SIG-M5 treated with dmso at 0.1 percent for 504 hours (cell line): Measurements from ENCODE around the gene ARL3.

Source experiments
- DNase-seq: peaks from one replicate; lab custom pipeline; 2025; ENCODE audit not compliant: unreplicated experiment; lab: John Stamatoyannopoulos, UW

The ARL3 gene

DNA sequence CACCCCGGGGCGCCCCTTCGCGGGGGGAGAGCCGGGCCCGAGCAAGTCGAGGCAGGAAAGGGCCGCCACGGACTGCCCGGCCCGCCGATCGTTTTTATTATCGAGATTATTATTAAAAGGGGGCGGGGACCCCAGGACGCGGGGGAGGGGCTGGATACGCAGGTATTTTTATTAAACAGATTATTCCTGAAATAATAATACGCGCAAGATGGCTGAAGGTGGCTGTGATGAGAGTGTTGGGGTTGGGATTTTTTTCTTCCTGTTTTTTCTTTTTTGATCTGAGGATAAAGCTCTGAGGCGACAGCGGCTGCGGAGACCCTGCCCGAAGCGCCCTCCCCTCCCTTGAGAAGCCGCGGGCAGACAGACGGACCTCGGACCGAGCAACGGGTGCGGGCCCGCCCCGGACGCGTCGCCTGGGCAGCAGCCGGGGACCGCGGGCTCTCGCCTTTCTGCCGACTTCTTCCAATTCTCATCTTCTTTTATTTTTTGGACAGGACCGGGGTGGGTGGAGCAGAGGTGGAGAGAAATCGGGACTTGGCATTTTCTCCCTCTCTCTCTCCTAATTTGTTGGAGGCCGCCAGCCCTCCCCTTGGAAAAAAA is 71.4 kb downstream of the ARL3 start:
- DNase-seq: peak; percentile 38

DNA sequence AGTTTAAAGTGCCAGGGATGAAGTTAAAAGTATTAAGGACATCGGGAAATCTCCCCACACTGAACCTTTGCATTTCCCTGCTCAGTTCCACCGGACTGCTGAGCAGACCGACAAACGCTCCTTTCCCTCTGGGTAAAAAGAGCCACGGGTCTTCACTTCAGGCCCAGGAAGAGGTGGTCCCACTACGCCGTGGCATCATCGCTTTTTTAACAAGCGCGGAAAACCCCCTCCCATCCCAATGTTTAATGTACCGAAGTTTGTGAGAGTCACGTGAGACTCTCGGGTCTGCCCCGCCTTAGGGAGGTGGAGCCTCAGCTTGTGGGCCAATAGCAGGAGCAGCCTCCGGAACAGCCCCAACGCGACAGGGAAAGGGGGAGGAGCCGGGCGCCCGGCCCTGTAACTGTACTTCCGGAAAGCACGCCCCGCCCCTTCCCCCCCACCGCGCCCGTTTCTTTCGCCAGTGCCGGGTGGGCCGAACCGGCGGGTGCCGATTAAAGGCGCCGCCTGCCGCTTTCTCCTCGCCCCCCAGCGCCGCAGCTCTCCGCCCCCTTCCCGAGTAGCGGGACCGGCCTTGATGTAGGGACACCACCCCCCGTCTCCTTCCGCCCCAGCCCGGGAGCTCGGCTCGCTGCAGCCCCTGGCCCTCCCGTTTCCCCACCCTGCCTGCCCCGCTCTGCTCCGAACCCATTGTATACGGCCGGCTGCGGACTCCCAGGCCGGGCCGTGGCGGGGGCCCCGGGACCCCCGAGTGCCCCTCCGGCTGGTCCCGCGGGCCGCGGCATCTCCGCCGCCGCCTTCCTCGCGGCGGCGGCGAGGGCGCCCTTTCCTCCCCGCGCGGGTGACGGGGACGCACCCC is 72.1 kb downstream of the ARL3 start:
- peak; percentile 94 for DNase-seq

DNA sequence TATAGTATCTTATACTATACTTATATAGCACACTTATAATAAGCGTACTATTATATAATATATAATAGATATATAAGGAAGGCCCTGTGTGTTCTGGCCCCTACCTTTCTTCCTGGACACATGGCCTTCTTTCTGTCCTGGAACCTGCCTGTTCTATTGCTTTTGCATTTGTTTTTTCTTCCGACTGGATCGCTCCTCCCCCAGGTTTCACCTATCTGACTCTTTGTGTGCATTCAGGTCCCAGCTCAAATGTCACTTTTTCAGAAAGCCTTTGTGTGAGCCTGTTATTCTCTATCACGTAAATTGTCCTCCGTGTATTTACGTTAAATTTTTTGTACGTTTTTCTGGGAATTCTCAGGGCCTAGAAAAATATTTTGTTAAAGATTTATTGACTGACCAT is 72.8 kb downstream of the ARL3 start:
- DNase-seq: no peak

DNA sequence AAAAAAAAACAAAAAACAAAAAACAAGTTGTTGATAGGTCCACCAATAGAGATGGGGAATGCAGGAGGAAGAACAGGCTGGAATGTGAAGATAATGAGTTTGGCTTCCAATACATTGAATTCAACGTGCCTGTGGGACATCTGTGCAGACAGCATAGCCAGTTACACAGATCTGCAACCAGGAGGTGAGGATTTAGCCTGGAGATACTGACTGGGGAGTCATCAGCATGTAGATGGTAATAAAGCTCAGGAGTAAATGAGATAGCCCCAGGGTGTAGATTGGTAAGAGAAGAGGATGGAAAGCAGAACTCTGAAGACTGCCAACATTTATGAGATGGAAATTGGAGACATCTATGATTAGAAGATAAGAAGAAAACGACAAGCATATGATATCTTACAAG is 74.7 kb downstream of the ARL3 start:
- DNase-seq: no peak

- DNase-seq: no peak
These were observed 78.8 kb downstream of the ARL3 start for GRCh38 chr10:102635377-102635776.

- no peak for DNase-seq
These were observed 79.5 kb downstream of the ARL3 start for GRCh38 chr10:102634686-102635085.

GRCh38 chr10:102633848-102634247 is 80.3 kb downstream of the ARL3 start:
- no peak for DNase-seq

- peak; percentile 95 for DNase-seq
These were observed 80.9 kb downstream of the ARL3 start for GRCh38 chr10:102633287-102633686.

DNA sequence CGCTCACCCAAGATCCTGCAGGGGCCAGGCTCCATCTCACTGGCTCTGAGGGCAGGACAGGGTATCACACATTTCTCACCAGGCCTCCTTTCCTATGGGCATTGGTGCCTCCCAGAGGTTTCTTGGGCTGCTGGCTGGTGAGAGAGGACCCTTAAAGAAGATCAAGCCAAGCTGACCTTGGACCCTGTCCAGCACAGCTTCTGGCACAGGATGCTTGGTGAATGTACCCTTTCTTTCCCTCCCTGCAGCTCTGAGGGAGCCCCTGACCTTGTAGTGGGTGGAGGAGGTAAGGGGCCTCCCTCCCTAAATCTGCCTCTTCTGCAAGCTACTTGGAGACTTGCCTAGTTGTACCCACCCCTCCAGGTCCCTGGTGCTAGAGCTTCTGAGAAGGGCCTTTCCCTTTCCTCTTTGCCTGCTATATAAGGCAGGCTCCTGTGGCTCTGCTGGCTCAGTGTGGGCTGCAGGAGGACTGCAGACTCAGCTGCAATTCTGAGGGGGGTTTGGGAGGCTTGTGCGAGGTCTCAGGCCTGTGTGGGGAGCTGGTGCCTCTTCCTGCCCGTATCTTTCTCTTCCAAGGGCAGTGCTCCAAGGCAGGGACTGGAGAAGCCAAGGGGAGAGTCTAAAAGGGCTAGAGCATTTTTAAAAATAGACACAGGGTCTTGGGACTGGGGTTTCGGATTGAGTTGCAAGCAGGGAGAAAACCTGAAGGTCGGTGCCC is 81.6 kb downstream of the ARL3 start:
- DNase-seq: peak; percentile 53

- DNase-seq: no peak
These were observed 82.4 kb downstream of the ARL3 start for GRCh38 chr10:102631525-102632393.

GRCh38 chr10:102630663-102631062 is 83.5 kb downstream of the ARL3 start:
- no peak for DNase-seq

GRCh38 chr10:102629661-102630614 is 84.3 kb downstream of the ARL3 start:
- no peak for DNase-seq

DNA sequence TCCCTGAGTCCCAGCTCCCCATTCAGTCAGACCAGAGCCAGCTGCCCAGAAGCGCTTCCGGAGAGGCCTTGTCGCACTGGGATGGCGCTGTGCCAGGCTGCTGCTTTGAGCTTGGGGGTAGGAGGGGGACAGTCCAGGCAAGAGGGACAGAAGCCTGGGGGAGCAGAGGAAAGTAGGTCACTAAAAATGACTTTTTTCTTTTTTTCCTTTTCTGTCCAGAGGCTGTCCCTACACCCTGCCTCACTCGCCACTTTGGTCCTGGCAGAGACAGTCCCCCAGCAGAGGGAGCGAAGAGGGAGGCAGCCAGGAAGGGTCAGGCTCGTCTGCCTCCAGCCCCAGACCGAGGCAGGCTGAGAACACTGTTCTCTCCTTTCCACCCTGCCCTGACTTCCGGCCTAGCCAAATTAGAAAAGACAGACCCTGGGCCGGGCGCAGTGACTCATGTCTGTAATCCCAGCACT is 85.7 kb downstream of the ARL3 start:
- no peak for DNase-seq

DNA sequence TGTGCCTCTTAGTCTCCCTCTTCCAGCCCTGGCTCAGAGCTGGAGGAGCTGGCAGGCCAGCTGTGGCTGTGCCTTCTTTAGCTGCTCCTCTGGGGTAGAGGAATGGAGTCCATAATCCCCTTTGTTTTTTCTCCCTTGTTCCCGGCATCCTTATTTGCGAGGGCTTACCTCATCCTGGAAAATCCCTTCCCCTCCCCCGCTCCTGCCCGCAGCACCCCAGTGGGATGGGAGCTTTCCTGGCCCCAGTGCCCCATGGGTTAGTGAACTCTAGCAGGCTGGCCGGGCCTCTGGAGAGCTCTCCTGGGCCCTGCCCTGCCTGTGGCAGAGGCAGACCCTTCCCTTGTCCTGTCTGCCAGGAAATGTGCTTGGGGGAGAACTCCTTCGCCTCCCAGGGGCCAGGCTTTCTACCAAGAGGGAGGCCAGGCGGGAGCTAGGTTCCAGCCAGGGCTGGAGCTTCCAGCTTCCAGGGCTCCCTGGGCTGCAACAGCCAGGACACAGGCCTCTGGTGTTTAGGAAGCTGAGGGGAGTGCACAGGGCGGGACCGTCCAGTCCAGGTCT is 86.4 kb downstream of the ARL3 start:
- DNase-seq: no peak

GRCh38 chr10:102627291-102627735 is 86.9 kb downstream of the ARL3 start:
- no peak for DNase-seq

DNA sequence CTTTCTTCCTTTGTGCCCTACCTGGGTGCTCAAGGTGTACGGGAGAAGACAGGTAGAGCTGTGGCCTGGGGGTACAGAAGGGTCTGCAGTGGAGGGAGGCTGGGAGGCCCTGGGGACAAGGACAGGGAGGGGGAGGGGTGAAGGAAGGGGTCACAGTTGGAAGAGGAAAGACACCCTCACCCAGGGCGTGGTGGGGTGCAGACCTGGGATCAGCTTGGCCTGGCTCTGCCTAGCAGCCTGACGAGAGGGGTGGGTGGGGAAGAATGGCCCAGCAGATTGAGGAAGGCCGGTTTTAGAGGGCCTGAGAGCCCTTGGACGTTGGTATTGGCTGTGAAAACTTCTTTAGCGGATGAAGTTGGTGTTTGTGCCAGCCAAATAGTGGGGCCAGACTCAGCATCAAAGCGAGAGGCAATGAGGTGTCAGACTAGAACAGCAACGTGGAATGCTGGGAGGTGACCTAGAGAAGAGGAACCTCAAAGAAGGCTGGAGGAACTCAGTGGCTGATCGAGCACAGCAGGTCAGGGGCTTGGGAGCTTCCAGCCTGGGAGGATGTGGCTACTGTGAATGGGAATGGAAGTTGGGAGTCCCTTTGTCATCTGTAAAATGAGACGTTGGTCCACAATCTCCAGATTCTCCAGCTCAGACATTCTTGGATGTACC is 88.0 kb downstream of the ARL3 start:
- DNase-seq: no peak

DNA sequence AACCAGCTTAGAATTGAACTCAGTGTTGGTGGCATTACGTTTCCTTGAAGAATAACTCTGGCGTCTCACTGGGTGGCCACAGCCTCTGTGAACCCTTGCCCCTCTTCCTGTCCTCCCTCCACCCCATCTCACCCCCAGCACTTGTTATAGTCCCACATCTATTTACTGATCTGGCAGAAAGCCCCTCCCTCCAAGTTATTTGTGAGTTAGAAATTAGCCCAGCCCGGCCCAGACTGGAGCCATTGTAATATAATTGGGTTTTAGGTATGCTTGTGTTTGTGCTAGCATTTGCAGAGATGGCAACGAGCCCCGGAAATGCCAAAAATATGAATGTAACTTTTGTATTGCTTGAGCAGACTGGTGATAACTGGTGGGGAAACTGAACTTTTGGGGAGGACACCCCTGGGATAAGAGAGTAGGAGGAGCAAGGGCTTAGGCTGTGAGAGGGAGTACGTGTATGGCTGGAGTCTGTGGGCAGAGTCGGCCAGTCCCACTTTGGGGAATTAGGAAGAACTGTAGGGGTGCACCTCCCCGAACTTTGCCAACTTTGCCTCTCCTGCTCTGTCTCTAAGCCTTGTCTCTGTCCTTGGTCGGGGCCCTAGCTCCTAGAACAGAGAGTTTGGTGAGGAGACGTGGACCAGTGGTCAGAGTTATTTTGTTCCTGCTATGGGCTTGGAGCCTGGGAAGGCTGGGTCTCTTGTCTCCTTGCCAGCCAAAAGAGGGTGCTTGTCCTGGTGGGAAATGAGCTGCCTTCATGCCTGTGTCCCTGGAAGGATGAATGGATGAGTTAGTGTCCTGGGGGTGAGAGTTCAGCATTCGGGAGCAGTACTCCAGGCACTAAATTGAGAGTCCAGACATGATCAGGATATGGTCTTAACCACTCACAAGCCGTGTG is 89.2 kb downstream of the ARL3 start:
- no peak for DNase-seq

- no peak for DNase-seq
These were observed 90.1 kb downstream of the ARL3 start for GRCh38 chr10:102624094-102624493.
